Karpas-422 (cell line): ENCODE measurements around the gene DXO. TPM values are rescaled to one million over a fixed set of nuclear protein-coding genes. Genes with fewer than 3 reads are reported as not detected.
A peak's percentile ranks its signal among the peaks of the same experiment; 100 is the strongest.
"Not testable (repeated sequence)": the region's sequence is repeated elsewhere in the genome, so short reads cannot be mapped to it uniquely, and the experiment has no call there.

ENCODE experiments used
- DNase-seq: peaks from one replicate; pipeline ENCODE4 v3.0.0-alpha.2; 2015
- H2AFZ ChIP-seq: fragments of 200-600 bp; sonication (generic); 2 replicates; pipeline ENCODE4 v1.6.1; 2014; ENCODE audit warnings: antibody characterized with exemption, low read length, mixed read lengths
- H3K27ac ChIP-seq: fragments of 200-600 bp; sonication (generic); 2 replicates; pipeline ENCODE4 v1.5.1; 2014; ENCODE audit warnings: mild to moderate bottlenecking, low read length, moderate library complexity
- H3K27me3 ChIP-seq: fragments of 200-600 bp; sonication (generic); 2 replicates; pipeline ENCODE4 v1.6.1; 2014; ENCODE audit warnings: low read length, mixed read lengths
- H3K36me3 ChIP-seq: fragments of 200-600 bp; sonication (generic); 2 replicates; pipeline ENCODE4 v1.6.1; 2014; ENCODE audit warnings: low read length, mixed read lengths; ENCODE audit not compliant: insufficient read depth
- H3K4me1 ChIP-seq: fragments of 200-600 bp; sonication (generic); 2 replicates; pipeline ENCODE4 v1.6.1; 2014; ENCODE audit warnings: mild to moderate bottlenecking, low read length, mixed read lengths
- H3K4me2 ChIP-seq: fragments of 200-600 bp; sonication (generic); 2 replicates; pipeline ENCODE4 v1.6.1; 2014; ENCODE audit warnings: low read length, low read depth, mild to moderate bottlenecking; ENCODE audit not compliant: poor library complexity, severe bottlenecking
- H3K4me3 ChIP-seq: fragments of 200-600 bp; sonication (generic); 2 replicates; pipeline ENCODE4 v1.5.1; 2014; ENCODE audit warnings: mild to moderate bottlenecking, antibody characterized with exemption, low read length, mixed read lengths
- H3K79me2 ChIP-seq: fragments of 200-600 bp; sonication (generic); 2 replicates; pipeline ENCODE4 v1.6.1; 2014; ENCODE audit warnings: mild to moderate bottlenecking, low read length, mixed read lengths
- H3K9ac ChIP-seq: fragments of 200-600 bp; sonication (generic); 2 replicates; pipeline ENCODE4 v1.6.0; 2014; ENCODE audit warnings: low read length
- H3K9me2 ChIP-seq: fragments of 200-600 bp; sonication (generic), shearing (Covaris generic); replicated peaks from 2 replicates; pipeline ENCODE4 v1.6.0; 2014; ENCODE audit warnings: mild to moderate bottlenecking, low read length, moderate library complexity; ENCODE audit not compliant: insufficient read depth
- H3K9me3 ChIP-seq: fragments of 300-700, 200-600 bp; sonication (generic); 2 replicates; pipeline ENCODE4 v1.6.1; 2014; ENCODE audit warnings: low read length, mixed read lengths
- H4K20me1 ChIP-seq: fragments of 200-600 bp; sonication (generic); 2 replicates; pipeline ENCODE4 v1.6.1; 2014; ENCODE audit warnings: mild to moderate bottlenecking, antibody characterized with exemption, low read length, low read depth; ENCODE audit not compliant: insufficient read depth
- total RNA-seq: library from RNA; depleted of rRNA; stranded (reverse); fragments of >200 nt; shearing (Covaris generic); gene quantifications from 2 replicates; pipeline ENCODE4 v1.2.3, GENCODE V29; 2014; ENCODE audit warnings: low replicate concordance

DXO gene
- total RNA-seq, 1 experiment from 2014 or later, result 20.8 TPM

GRCh38 chr6:31935021-31935420 is 36.9 kb downstream of the DXO start:
- no peak for DNase-seq
- Histone ChIP-seq H3K4me2 (no peak overlapping the region), H2AFZ (no peak overlapping the region)

DNA sequence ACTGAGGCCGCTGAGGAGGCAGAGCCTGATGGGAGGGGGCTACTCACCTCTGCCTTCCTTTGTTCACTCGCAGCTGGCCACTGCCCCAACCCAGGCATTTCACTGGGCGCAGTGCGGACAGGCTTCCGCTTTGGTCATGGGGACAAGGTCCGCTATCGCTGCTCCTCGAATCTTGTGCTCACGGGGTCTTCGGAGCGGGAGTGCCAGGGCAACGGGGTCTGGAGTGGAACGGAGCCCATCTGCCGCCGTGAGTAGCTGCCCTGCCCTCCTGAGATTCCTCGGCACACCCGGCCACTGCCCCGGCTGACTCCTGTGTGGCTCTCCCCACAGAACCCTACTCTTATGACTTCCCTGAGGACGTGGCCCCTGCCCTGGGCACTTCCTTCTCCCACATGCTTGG is 38.4 kb downstream of the DXO start:
- Histone ChIP-seq H4K20me1 (no peaks in the 10 kb centered on the region), H3K27ac (no peak overlapping the region), H3K9ac (no peak overlapping the region), H3K9me2 (no peaks in the 10 kb centered on the region), H3K36me3 (no peaks in the 10 kb centered on the region), H3K27me3 (no peaks in the 10 kb centered on the region), H3K4me1 (no peaks in the 10 kb centered on the region), H3K79me2 (no peaks in the 10 kb centered on the region), H3K9me3 (no peaks in the 10 kb centered on the region), H2AFZ (no peak overlapping the region), H3K4me2 (no peak overlapping the region), H3K4me3 (no peak overlapping the region)
- no peak for DNase-seq

More at GRCh38 chr6:31935021-31935420, 36.9 kb downstream of the DXO start:
- Histone ChIP-seq H3K36me3 (no peaks in the 10 kb centered on the region), H4K20me1 (no peaks in the 10 kb centered on the region), H3K9ac (no peak overlapping the region), H3K27me3 (no peaks in the 10 kb centered on the region), H3K27ac (no peak overlapping the region), H3K4me3 (no peak overlapping the region), H3K9me2 (no peaks in the 10 kb centered on the region), H3K4me1 (peaks cover under 1% of the 10 kb centered on the region; the same call in 1 of the 2 replicates), H3K79me2 (no peaks in the 10 kb centered on the region), H3K9me3 (no peaks in the 10 kb centered on the region)

GRCh38 chr6:31932137-31932536 is 39.8 kb downstream of the DXO start:
- H3K27ac ChIP-seq, H3K9me2 ChIP-seq, H4K20me1 ChIP-seq, H3K79me2 ChIP-seq, H2AFZ ChIP-seq, H3K36me3 ChIP-seq, H3K27me3 ChIP-seq, H3K9ac ChIP-seq, H3K4me1 ChIP-seq, DNase-seq, H3K9me3 ChIP-seq, H3K4me2 ChIP-seq, H3K4me3 ChIP-seq: not testable (repeated sequence)

DNA sequence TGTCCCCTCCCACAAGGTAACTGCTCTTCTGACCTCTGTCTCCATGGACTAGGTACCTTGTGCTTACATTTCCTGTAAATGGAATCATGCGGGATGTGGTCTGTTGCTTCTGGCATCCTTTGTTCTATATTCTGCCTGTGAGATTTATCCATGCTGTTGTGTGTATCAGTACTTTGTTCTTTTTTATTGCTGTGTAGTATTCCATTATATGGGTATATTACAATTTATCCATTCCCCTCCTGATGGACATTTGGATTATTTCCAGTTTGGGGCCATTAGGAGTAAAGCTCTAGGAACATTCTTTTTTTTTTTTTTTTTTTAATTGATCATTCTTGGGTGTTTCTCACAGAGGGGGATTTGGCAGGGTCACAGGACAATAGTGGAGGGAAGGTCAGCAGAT is 41.0 kb downstream of the DXO start:
- no peaks in the 10 kb centered on the region for H3K36me3 ChIP-seq
- no peak overlapping the region for H3K9ac ChIP-seq
- H3K4me2 ChIP-seq, result no peak overlapping the region
- no peaks in the 10 kb centered on the region for H3K9me2 ChIP-seq
- no peak overlapping the region for H3K4me3 ChIP-seq
- H3K79me2 ChIP-seq, result no peaks in the 10 kb centered on the region
- DNase-seq, result no peak
- H4K20me1 ChIP-seq, result no peaks in the 10 kb centered on the region
- no peak overlapping the region for H3K27ac ChIP-seq
- no peaks in the 10 kb centered on the region for H3K27me3 ChIP-seq
- no peaks in the 10 kb centered on the region for H3K9me3 ChIP-seq
- no peaks in the 10 kb centered on the region for H3K4me1 ChIP-seq
- no peak overlapping the region for H2AFZ ChIP-seq

- H3K27me3 ChIP-seq, result no peaks in the 10 kb centered on the region
- DNase-seq, result no peak
- no peak overlapping the region for H3K9ac ChIP-seq
- no peaks in the 10 kb centered on the region for H3K9me3 ChIP-seq
- H2AFZ ChIP-seq, result no peak overlapping the region
- H3K36me3 ChIP-seq, result no peaks in the 10 kb centered on the region
- no peaks in the 10 kb centered on the region for H4K20me1 ChIP-seq
- no peaks in the 10 kb centered on the region for H3K4me1 ChIP-seq
- H3K79me2 ChIP-seq, result no peaks in the 10 kb centered on the region
- H3K4me3 ChIP-seq, result no peak overlapping the region
- no peaks in the 10 kb centered on the region for H3K9me2 ChIP-seq
- no peak overlapping the region for H3K27ac ChIP-seq
- H3K4me2 ChIP-seq, result no peak overlapping the region
Measured at GRCh38 chr6:31928672-31928939, 43.3 kb downstream of the DXO start.

DNA sequence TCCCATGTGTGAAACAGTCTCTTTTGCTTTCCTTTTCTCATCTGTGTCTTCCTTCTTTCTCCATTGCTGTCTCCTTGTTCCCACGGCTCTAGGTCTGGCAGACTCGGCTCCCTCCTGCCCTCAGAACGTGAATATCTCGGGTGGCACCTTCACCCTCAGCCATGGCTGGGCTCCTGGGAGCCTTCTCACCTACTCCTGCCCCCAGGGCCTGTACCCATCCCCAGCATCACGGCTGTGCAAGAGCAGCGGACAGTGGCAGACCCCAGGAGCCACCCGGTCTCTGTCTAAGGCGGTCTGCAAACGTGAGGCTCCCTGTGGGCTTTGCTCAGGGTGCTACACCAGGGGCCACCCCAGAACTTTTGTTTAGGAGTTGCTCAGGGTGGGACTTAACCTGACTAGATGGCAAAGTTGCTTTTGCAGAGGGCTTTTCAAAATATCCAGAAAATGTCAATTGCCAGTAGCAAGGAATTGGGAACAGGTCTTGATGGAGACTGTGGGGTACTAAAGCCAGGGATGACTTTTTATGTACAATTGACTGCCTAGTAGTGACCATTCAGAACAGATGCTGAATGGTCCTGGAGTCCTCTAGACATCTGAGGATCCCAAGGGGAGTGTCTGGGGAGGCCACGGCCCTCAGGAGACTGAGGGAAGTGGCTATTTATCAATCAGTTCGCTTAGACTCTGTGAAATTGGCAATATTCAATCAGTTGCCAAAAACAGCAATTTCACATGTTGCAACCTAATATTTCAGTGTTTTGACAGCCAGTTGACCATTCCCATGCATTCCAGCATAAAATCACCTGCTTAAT is 43.9 kb downstream of the DXO start:
- no peak overlapping the region for H3K4me2 ChIP-seq
- H3K9me3 ChIP-seq, result no peaks in the 10 kb centered on the region
- H2AFZ ChIP-seq, result no peak overlapping the region

GRCh38 chr6:31927242-31927862 is 44.6 kb downstream of the DXO start, which contains the start of gene C2:
Gene C2 (plus strand): TSS chr6:31927717. CDS start chr6:31927753, 36 bp downstream.
- Histone ChIP-seq H3K9ac (no peak within 1 kb of the TSS), H3K4me2 (no peak within 1 kb of the TSS), H3K36me3 (no peaks in the 10 kb centered on the region), H3K79me2 (no peaks in the 10 kb centered on the region), H3K27me3 (no peaks in the 10 kb centered on the region), H3K4me1 (no peaks in the 10 kb centered on the region), H4K20me1 (no peaks in the 10 kb centered on the region), H3K4me3 (no peak within 1 kb of the TSS), H3K27ac (no peak within 1 kb of the TSS), H3K9me3 (no peaks in the 10 kb centered on the region), H2AFZ (no peak within 1 kb of the TSS), H3K9me2 (no peaks in the 10 kb centered on the region)
- no peak for DNase-seq

More for the DNA sequence above, 43.9 kb downstream of the DXO start:
- no peaks in the 10 kb centered on the region for H3K79me2 ChIP-seq
- no peak for DNase-seq
- no peak overlapping the region for H3K27ac ChIP-seq
- no peaks in the 10 kb centered on the region for H4K20me1 ChIP-seq
- no peak overlapping the region for H3K9ac ChIP-seq
- H3K36me3 ChIP-seq, result no peaks in the 10 kb centered on the region
- H3K4me1 ChIP-seq, result no peaks in the 10 kb centered on the region
- no peak overlapping the region for H3K4me3 ChIP-seq
- H3K27me3 ChIP-seq, result no peaks in the 10 kb centered on the region
- H3K9me2 ChIP-seq, result no peaks in the 10 kb centered on the region

DNA sequence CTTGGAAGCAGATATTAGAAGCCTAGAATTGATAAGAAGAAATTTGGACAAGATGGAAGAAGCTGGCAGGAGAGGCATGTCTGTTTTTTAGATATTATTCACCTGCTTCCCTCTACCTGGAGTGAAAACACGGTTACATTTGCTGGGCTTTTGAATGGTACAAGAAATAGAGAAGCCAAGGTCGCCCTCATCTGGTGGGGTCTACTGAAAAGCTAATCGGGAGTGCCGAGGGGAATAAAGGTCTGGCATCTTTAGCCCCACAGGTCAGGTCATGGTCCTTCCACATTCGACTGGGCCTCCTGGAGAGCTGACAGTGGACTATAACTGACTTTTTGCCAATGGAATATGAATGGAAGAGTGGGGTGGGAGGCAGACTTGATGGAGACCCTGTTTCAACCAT is 49.0 kb downstream of the DXO start:
- no peak overlapping the region for H3K27ac ChIP-seq
- no peaks in the 10 kb centered on the region for H3K9me2 ChIP-seq
- peak; percentile 61 for DNase-seq
- no peak overlapping the region for H2AFZ ChIP-seq
- no peaks in the 10 kb centered on the region for H3K9me3 ChIP-seq
- H3K4me1 ChIP-seq, result no peaks in the 10 kb centered on the region
- no peaks in the 10 kb centered on the region for H3K79me2 ChIP-seq
- H3K4me2 ChIP-seq, result no peak overlapping the region
- no peak overlapping the region for H3K4me3 ChIP-seq
- no peak overlapping the region for H3K9ac ChIP-seq
- no peaks in the 10 kb centered on the region for H4K20me1 ChIP-seq
- H3K27me3 ChIP-seq, result no peaks in the 10 kb centered on the region
- no peaks in the 10 kb centered on the region for H3K36me3 ChIP-seq
